ENCODE results near the gene ASB16. TPM values are rescaled to one million over a fixed set of nuclear protein-coding genes. Genes with fewer than 3 reads are reported as not detected.
A peak's percentile ranks its signal among the peaks of the same experiment; 100 is the strongest.

The ASB16 gene
- total RNA-seq, 1 donor from 2014 or later: not detected

DNA sequence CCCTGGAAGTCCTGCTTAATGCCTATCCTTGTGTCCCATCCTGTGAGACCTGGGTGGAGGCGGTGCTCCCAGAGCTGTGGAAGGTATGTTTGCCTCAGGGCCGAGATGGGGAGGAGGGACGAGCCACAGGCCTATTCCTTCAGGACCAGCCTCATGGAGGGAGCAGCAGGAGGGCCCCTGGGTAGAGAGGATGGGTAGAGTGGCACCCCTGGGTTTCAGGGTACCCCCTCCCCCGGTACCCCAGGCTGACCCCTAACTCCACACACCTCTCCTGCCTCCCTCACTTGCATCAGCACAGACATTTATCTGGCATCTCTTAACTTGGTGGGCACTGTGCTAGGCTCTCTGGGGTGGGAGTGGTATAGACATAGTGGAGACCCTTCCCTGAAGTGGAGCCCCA, 7.1 kb downstream of the ASB16 start:
- TF ChIP-seq, protein P1, sequence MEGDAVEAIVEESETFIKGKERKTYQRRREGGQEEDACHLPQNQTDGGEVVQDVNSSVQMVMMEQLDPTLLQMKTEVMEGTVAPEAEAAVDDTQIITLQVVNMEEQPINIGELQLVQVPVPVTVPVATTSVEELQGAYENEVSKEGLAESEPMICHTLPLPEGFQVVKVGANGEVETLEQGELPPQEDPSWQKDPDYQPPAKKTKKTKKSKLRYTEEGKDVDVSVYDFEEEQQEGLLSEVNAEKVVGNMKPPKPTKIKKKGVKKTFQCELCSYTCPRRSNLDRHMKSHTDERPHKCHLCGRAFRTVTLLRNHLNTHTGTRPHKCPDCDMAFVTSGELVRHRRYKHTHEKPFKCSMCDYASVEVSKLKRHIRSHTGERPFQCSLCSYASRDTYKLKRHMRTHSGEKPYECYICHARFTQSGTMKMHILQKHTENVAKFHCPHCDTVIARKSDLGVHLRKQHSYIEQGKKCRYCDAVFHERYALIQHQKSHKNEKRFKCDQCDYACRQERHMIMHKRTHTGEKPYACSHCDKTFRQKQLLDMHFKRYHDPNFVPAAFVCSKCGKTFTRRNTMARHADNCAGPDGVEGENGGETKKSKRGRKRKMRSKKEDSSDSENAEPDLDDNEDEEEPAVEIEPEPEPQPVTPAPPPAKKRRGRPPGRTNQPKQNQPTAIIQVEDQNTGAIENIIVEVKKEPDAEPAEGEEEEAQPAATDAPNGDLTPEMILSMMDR (IDR thresholded peaks at IDR 0.05; ENCODE audit: unreplicated experiment): no peak
- H3K4me1 Mint-ChIP-seq (ENCODE audit: unreplicated experiment): no peaks in the 10 kb centered on the region
- peaks cover 2% of the 10 kb centered on the region for H3K27me3 Mint-ChIP-seq (ENCODE audit: unreplicated experiment)
- H3K27ac Mint-ChIP-seq (ENCODE audit: unreplicated experiment): no peak overlapping the region
- H3K4me3 Mint-ChIP-seq (ENCODE audit: unreplicated experiment): no peak overlapping the region
- H3K36me3 Mint-ChIP-seq (ENCODE audit: low read depth, unreplicated experiment): peaks cover 27% of the 10 kb centered on the region
- H3K9me3 Mint-ChIP-seq (ENCODE audit: unreplicated experiment): no peaks in the 10 kb centered on the region
- no peak for DNase-seq (ENCODE audit: low spot score)

GRCh38 chr17:44178133-44178532, 7.6 kb downstream of the ASB16 start:
- no peak overlapping the region for H3K4me3 Mint-ChIP-seq (ENCODE audit: unreplicated experiment)
- no peak overlapping the region for H3K27ac Mint-ChIP-seq (ENCODE audit: unreplicated experiment)
- no peak for DNase-seq (ENCODE audit: low spot score)
- no peaks in the 10 kb centered on the region for H3K4me1 Mint-ChIP-seq (ENCODE audit: unreplicated experiment)
- peaks cover 2% of the 10 kb centered on the region for H3K27me3 Mint-ChIP-seq (ENCODE audit: unreplicated experiment)
- peaks cover 27% of the 10 kb centered on the region for H3K36me3 Mint-ChIP-seq (ENCODE audit: low read depth, unreplicated experiment)
- no peaks in the 10 kb centered on the region for H3K9me3 Mint-ChIP-seq (ENCODE audit: unreplicated experiment)
- TF ChIP-seq, protein P1 (IDR thresholded peaks at IDR 0.05; ENCODE audit: unreplicated experiment): no peak

DNA sequence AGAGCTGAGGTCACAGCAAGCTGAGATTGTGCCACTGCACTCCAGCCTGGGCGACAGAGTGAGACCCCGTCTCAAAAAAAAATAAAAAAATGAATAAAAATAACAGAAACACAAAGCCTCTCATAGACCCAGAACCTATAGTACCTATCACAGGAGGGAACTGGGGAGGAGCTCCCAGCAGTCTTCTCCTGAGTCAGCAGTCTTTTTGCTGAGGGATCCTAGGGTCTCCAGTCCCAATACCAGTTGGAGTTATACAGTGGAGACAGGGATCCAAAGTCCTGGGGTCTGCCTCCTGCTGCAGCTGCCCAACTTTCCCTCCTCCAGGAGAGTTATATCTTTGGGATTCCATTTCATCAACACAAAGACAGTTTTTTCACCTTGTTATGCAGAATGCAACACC, 12.5 kb downstream of the ASB16 start:
- H3K27ac Mint-ChIP-seq (ENCODE audit: unreplicated experiment): no peak overlapping the region
- DNase-seq (ENCODE audit: low spot score): no peak
- TF ChIP-seq, protein P1 (IDR thresholded peaks at IDR 0.05; ENCODE audit: unreplicated experiment): no peak
- H3K36me3 Mint-ChIP-seq (ENCODE audit: low read depth, unreplicated experiment): peaks cover 18% of the 10 kb centered on the region
- no peaks in the 10 kb centered on the region for H3K9me3 Mint-ChIP-seq (ENCODE audit: unreplicated experiment)
- no peak overlapping the region for H3K4me3 Mint-ChIP-seq (ENCODE audit: unreplicated experiment)
- H3K4me1 Mint-ChIP-seq (ENCODE audit: unreplicated experiment): peaks cover 15% of the 10 kb centered on the region
- peaks cover 6% of the 10 kb centered on the region for H3K27me3 Mint-ChIP-seq (ENCODE audit: unreplicated experiment)

DNA sequence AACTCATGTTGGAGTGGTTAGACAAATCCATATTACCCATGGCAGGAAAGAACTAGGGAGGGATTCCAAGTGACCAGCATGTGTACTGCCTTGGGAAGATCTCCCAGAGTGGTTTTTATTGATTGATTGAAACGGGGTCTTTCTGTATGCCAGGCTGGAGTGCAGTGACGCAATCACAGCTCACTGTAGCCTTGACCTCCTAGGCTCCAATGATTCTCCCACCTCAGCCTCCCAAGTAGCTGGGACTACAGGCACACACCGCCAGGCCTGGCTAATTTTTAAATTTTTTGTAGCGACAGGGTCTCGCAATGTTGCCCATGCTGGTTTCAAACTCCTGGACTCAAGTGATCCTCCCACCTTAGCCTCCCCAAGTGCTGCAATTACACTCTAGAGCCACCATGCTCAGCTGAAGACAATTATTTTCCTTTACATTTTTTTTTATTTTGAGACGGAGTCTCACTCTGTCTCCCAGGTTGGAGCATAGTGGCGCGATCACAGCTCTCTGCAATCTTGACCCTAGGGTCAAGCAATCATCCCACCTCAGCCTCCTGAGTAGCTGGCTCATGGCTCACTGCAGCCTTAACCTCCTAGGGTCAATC, 13.8 kb downstream of the ASB16 start:
- no peak for DNase-seq (ENCODE audit: low spot score)
- no peaks in the 10 kb centered on the region for H3K9me3 Mint-ChIP-seq (ENCODE audit: unreplicated experiment)
- H3K4me1 Mint-ChIP-seq (ENCODE audit: unreplicated experiment): peaks cover 21% of the 10 kb centered on the region
- peaks cover 6% of the 10 kb centered on the region for H3K27me3 Mint-ChIP-seq (ENCODE audit: unreplicated experiment)
- no peak overlapping the region for H3K4me3 Mint-ChIP-seq (ENCODE audit: unreplicated experiment)
- peaks cover 10% of the 10 kb centered on the region for H3K36me3 Mint-ChIP-seq (ENCODE audit: low read depth, unreplicated experiment)
- no peak overlapping the region for H3K27ac Mint-ChIP-seq (ENCODE audit: unreplicated experiment)
- TF ChIP-seq, protein P1 (IDR thresholded peaks at IDR 0.05; ENCODE audit: unreplicated experiment): no peak

DNA sequence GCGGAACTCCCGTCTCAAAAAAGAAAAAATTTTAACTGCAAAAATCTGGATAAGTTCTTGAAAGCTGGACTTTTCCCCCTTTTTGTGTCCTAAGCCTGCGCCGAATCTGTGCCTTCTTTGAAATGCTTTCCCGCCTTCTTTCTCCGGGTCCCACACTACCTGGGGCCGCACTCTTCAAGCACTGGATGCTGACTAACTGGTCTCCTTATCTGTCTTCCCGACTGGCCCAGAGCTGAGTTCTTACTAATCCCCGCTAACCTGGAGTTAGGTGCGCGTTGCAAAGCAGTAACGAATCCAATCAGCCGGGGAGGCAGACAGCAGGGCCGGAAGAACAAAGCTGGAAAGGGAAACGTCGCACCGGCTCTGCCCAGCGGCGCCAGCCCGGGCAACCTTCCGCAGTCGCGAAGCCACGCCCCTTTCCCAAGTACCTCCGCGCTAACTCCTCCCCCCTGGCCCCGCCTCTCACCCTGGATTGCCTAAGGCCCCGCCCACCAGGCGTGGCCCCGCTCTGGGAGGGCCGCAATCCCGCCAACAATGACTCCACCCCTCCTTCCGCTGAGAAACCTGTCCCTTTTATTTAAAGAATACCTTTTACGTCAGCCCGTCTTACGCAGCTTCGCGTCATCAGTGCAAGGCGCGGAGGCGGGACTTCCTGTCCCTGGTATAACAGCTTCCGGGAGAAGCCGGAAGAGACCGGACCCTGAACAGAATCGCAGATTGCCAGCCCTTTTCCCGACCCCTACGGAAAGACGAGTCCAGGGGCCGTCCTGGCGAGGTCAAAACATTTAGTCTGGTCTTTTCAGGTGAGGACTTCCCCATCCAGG, 16.0 kb downstream of the ASB16 start, which contains the start of gene TMUB2:
Gene TMUB2, plus strand, starts transcription at position 666 of the 824 bp plus-strand sequence. CDS start 737 bp downstream, outside the sequence.
- Mint-ChIP-seq H3K27ac (ENCODE audit: unreplicated experiment) (peak within 1 kb of the TSS; percentile 97), H3K9me3 (ENCODE audit: unreplicated experiment) (no peaks in the 10 kb centered on the region), H3K4me1 (ENCODE audit: unreplicated experiment) (peaks cover 21% of the 10 kb centered on the region), H3K36me3 (ENCODE audit: low read depth, unreplicated experiment) (peaks cover 22% of the 10 kb centered on the region), H3K4me3 (ENCODE audit: unreplicated experiment) (peak within 1 kb of the TSS; percentile 99), H3K27me3 (ENCODE audit: unreplicated experiment) (peaks cover 6% of the 10 kb centered on the region)
- TF ChIP-seq, protein P1 (IDR thresholded peaks at IDR 0.05; ENCODE audit: unreplicated experiment): no peak
- DNase-seq (ENCODE audit: low spot score): peak; percentile 99
